NCI-H2081 (cell line): Measurements from ENCODE around the gene DBN1.

Experiments
- DNase-seq, 2 experiments: peaks; one replicate each; lab custom pipeline; 2025; lab: John Stamatoyannopoulos, UW

DBN1 gene

GRCh38 chr5:177472460-177473442, 683 bp downstream of the DBN1 start:
- DNase-seq, result peak; percentile 41 to 45

- DNase-seq, result no peak
Measured at GRCh38 chr5:177471610-177472356, 1.7 kb downstream of the DBN1 start.

- DNase-seq, result no peak
Measured at GRCh38 chr5:177470759-177471536, 2.5 kb downstream of the DBN1 start.

GRCh38 chr5:177469750-177470525, 3.5 kb downstream of the DBN1 start:
- no peak for DNase-seq

- peak in 1 of 2 experiments; percentile 39 for DNase-seq
Measured at GRCh38 chr5:177468685-177469628, 4.5 kb downstream of the DBN1 start.

GRCh38 chr5:177468329-177468684, 5.1 kb downstream of the DBN1 start:
- DNase-seq, result no peak

- no peak for DNase-seq
Measured at GRCh38 chr5:177467436-177467835, 6.0 kb downstream of the DBN1 start.

GRCh38 chr5:177466861-177467260, 6.6 kb downstream of the DBN1 start:
- DNase-seq, result no peak

- no peak for DNase-seq
Measured at GRCh38 chr5:177465044-177465443, 8.4 kb downstream of the DBN1 start.

GRCh38 chr5:177462021-177462670, 11.3 kb downstream of the DBN1 start:
- no peak for DNase-seq

GRCh38 chr5:177459819-177460628, 13.4 kb downstream of the DBN1 start:
- no peak for DNase-seq

GRCh38 chr5:177459357-177459756, 14.1 kb downstream of the DBN1 start:
- DNase-seq, result no peak

GRCh38 chr5:177458912-177459350, 14.5 kb downstream of the DBN1 start:
- peak in 1 of 2 experiments; percentile 15 for DNase-seq

- no peak for DNase-seq
Measured at GRCh38 chr5:177457852-177458681, 15.4 kb downstream of the DBN1 start.

GRCh38 chr5:177456976-177457851, 16.2 kb downstream of the DBN1 start:
- peak; percentile 87 to 94 for DNase-seq

- no peak for DNase-seq
Measured at GRCh38 chr5:177456591-177456964, 16.9 kb downstream of the DBN1 start.
